KMS-11 (cell line): ENCODE measurements around the gene CPNE8.

Source experiments
- H2AFZ ChIP-seq: fragments of 200-600 bp; sonication (generic); 2 replicates; pipeline ENCODE4 v1.6.1; 2016; ENCODE audit warnings: antibody characterized with exemption, mixed run types, low read depth
- H3K27ac ChIP-seq: fragments of 200-600 bp; sonication (generic); 2 replicates; pipeline ENCODE4 v1.6.1; 2016; ENCODE audit warnings: mild to moderate bottlenecking, mixed run types
- H3K27me3 ChIP-seq: fragments of 200-600 bp; sonication (generic); 2 replicates; pipeline ENCODE4 v1.6.1; 2017; ENCODE audit warnings: mild to moderate bottlenecking, low read depth, mixed run types, moderate library complexity; ENCODE audit not compliant: insufficient read depth
- H3K36me3 ChIP-seq: fragments of 200-600 bp; sonication (generic); 2 replicates; pipeline ENCODE4 v1.6.1; 2017; ENCODE audit warnings: mild to moderate bottlenecking, mixed run types; ENCODE audit not compliant: insufficient read depth
- H3K4me1 ChIP-seq: fragments of 200-600 bp; sonication (generic); 2 replicates; pipeline ENCODE4 v1.6.1; 2016; ENCODE audit warnings: mild to moderate bottlenecking, low read depth, mixed run types; ENCODE audit not compliant: poor library complexity, severe bottlenecking
- H3K4me2 ChIP-seq: fragments of 200-600 bp; sonication (generic); 2 replicates; pipeline ENCODE4 v1.7.0; 2016; ENCODE audit warnings: mild to moderate bottlenecking, mixed run types
- H3K4me3 ChIP-seq: fragments of 200-600 bp; sonication (generic); IDR thresholded peaks from 2 replicates; pipeline ENCODE4 v1.6.1; 2017; ENCODE audit warnings: low read depth, low read length, mixed read lengths; ENCODE audit not compliant: insufficient read depth
- H3K79me2 ChIP-seq: fragments of 200-600 bp; sonication (generic); 2 replicates; pipeline ENCODE4 v1.6.1; 2016; ENCODE audit warnings: low read depth, mixed run types; ENCODE audit not compliant: insufficient read depth
- H3K9ac ChIP-seq: fragments of 200-600 bp; sonication (generic); 2 replicates; pipeline ENCODE4 v1.6.1; 2016; ENCODE audit warnings: mild to moderate bottlenecking, mixed run types
- H4K20me1 ChIP-seq: fragments of 200-600 bp; sonication (generic); 2 replicates; pipeline ENCODE4 v1.6.1; 2016; ENCODE audit warnings: mild to moderate bottlenecking, mixed run types; ENCODE audit not compliant: insufficient read depth
- CTCF ChIP-seq: fragments of 200-600 bp; sonication (generic); conservative IDR thresholded peaks from 2 replicates; pipeline ENCODE4 v1.6.1; 2017; ENCODE audit warnings: low read depth, mild to moderate bottlenecking, antibody characterized with exemption, low read length, moderate library complexity, mixed read lengths

The CPNE8 gene

GRCh38 chr12:38875586-38876228 is 29.7 kb downstream of the CPNE8 start:
- H3K4me1 ChIP-seq: no peaks in the 10 kb centered on the region
- no peak overlapping the region for H2AFZ ChIP-seq
- H3K4me3 ChIP-seq: no peak overlapping the region
- no peak overlapping the region for H3K27ac ChIP-seq
- H3K79me2 ChIP-seq: no peaks in the 10 kb centered on the region
- no peak for TF ChIP-seq CTCF
- no peak overlapping the region for H3K4me2 ChIP-seq
- H3K27me3 ChIP-seq: no peaks in the 10 kb centered on the region
- no peaks in the 10 kb centered on the region for H3K36me3 ChIP-seq
- H4K20me1 ChIP-seq: no peaks in the 10 kb centered on the region
- H3K9ac ChIP-seq: no peak overlapping the region

- no peaks in the 10 kb centered on the region for H4K20me1 ChIP-seq
- no peak overlapping the region for H3K9ac ChIP-seq
- TF ChIP-seq CTCF: no peak
- H3K4me3 ChIP-seq: no peak overlapping the region
- no peak overlapping the region for H2AFZ ChIP-seq
- no peak overlapping the region for H3K4me2 ChIP-seq
- H3K4me1 ChIP-seq: no peaks in the 10 kb centered on the region
- H3K36me3 ChIP-seq: no peaks in the 10 kb centered on the region
- H3K27ac ChIP-seq: no peak overlapping the region
- no peaks in the 10 kb centered on the region for H3K27me3 ChIP-seq
- no peaks in the 10 kb centered on the region for H3K79me2 ChIP-seq
These were observed 32.8 kb downstream of the CPNE8 start for GRCh38 chr12:38872561-38872960.

- Histone ChIP-seq H3K9ac (no peak overlapping the region), H3K79me2 (no peaks in the 10 kb centered on the region), H2AFZ (no peak overlapping the region), H3K27me3 (no peaks in the 10 kb centered on the region), H3K4me1 (no peaks in the 10 kb centered on the region), H4K20me1 (no peaks in the 10 kb centered on the region), H3K36me3 (no peaks in the 10 kb centered on the region), H3K27ac (no peak overlapping the region), H3K4me3 (no peak overlapping the region), H3K4me2 (no peak overlapping the region)
- no peak for TF ChIP-seq CTCF
These were observed 33.2 kb downstream of the CPNE8 start for GRCh38 chr12:38872156-38872555.

GRCh38 chr12:38869036-38869435 is 36.4 kb downstream of the CPNE8 start:
- no peaks in the 10 kb centered on the region for H4K20me1 ChIP-seq
- no peak overlapping the region for H3K4me3 ChIP-seq
- H3K27ac ChIP-seq: no peak overlapping the region
- no peaks in the 10 kb centered on the region for H3K27me3 ChIP-seq
- H2AFZ ChIP-seq: no peak overlapping the region
- H3K9ac ChIP-seq: no peak overlapping the region
- H3K79me2 ChIP-seq: no peaks in the 10 kb centered on the region
- TF ChIP-seq CTCF: no peak
- H3K4me2 ChIP-seq: no peak overlapping the region
- no peaks in the 10 kb centered on the region for H3K4me1 ChIP-seq
- H3K36me3 ChIP-seq: no peaks in the 10 kb centered on the region
